HG03135 (cell line): ENCODE results near the gene HEXIM1.

Experiments used
- ATAC-seq: cut with Tn5 transposase; IDR thresholded peaks from one replicate; pipeline ENCODE4 v1.9.1; 2021; ENCODE audit warnings: mild to moderate bottlenecking, moderate library complexity; ENCODE audit not compliant: unreplicated experiment

HEXIM1 gene

GRCh38 chr17:45128989-45129388 lies 19.3 kb upstream of the HEXIM1 start:
- ATAC-seq, result no peak

GRCh38 chr17:45129426-45129939 lies 18.8 kb upstream of the HEXIM1 start:
- no peak for ATAC-seq

- ATAC-seq, result no peak
Measured at GRCh38 chr17:45129940-45130680, 18.2 kb upstream of the HEXIM1 start.

GRCh38 chr17:45130681-45131615 lies 17.3 kb upstream of the HEXIM1 start:
- no peak for ATAC-seq

- ATAC-seq, result no peak
Measured at GRCh38 chr17:45131616-45132319, 16.5 kb upstream of the HEXIM1 start.

GRCh38 chr17:45132320-45132571 lies 16.0 kb upstream of the HEXIM1 start, which contains the start of gene PLCD3:
Gene PLCD3, minus strand, starts transcription at chr17:45132515. Its CDS starts 105 bp downstream, at chr17:45132410.
- no peak for ATAC-seq

- ATAC-seq, result no peak
Measured at GRCh38 chr17:45132572-45133463, 15.5 kb upstream of the HEXIM1 start.

- ATAC-seq, result peak; percentile 69
Measured at GRCh38 chr17:45135192-45135977, 12.9 kb upstream of the HEXIM1 start, which contains the start of gene ACBD4. Gene ACBD4, plus strand, starts transcription at chr17:45135687. Its CDS starts 458 bp downstream, at chr17:45136145.

- ATAC-seq, result no peak
Measured at GRCh38 chr17:45135978-45136791, 12.1 kb upstream of the HEXIM1 start.

GRCh38 chr17:45136846-45137560 lies 11.3 kb upstream of the HEXIM1 start:
- no peak for ATAC-seq

GRCh38 chr17:45137561-45138305 lies 10.5 kb upstream of the HEXIM1 start:
- ATAC-seq, result no peak

- ATAC-seq, result no peak
Measured at GRCh38 chr17:45138911-45139532, 9.3 kb upstream of the HEXIM1 start.

GRCh38 chr17:45139533-45139920 lies 8.7 kb upstream of the HEXIM1 start:
- no peak for ATAC-seq

- ATAC-seq, result no peak
Measured at GRCh38 chr17:45143094-45143670, 5.1 kb upstream of the HEXIM1 start.

- no peak for ATAC-seq
Measured at GRCh38 chr17:45143767-45144198, 4.5 kb upstream of the HEXIM1 start.
